Heart left ventricle (tissue), 13 donors: ENCODE results near the gene TMED8.

ENCODE experiments used
- CTCF ChIP-seq, 12 donors: fragments of 200-600 bp; sonication (generic) in 4 of 12; IDR thresholded peaks; one replicate each; pipeline versions ENCODE4 v1.5.0 to v1.8.0; 2018 to 2022; ENCODE audit warnings: antibody characterized with exemption in 12 of 12, mild to moderate bottlenecking in 5 of 12
- POLR2A ChIP-seq, 2 donors: fragments of 450-650 bp; IDR thresholded peaks; one replicate each; pipeline ENCODE4 v1.6.1; 2017; ENCODE audit warnings: antibody characterized with exemption in 2 of 2, mild to moderate bottlenecking in 2 of 2, moderate library complexity in 2 of 2
- donor health status: ischemic (EF 13 %, LVEDD 7.1; RV severe dilation, severe dysfunction).
- donor health status: DM: no; HTN: yes; CAD: no.
- donor health status: DM: no; HTN: no; CAD: no.
- donor health status: ischemic (EF 25% LVEDD 6.9; RV normal size, moderate dysfunction).
- donor health status: ischemic (EF 25% LVEDD 5.7; RV mildly dilated, moderate dysfunction).
- donor health status: ischemic (EF 35%, LVEDD 5.7; RV mildly dilated, moderate dysfunction).
- donor health status: nonischemic (EF 11% LVEDD 7.7; RV severe dilation, severe dysfunction).
- donor health status: DM: yes; HTN: yes; CAD: no.
- donor health status: PGD.
- donor health status: ischemic (EF 29% LVEDD 5.4; RV normal size, mild dysfunction).
- donor health status: nonischemic (EF 23%, LVEDD 6.1; RV moderate dilation, normal function).

GRCh38 chr14:77322951-77323350, 53.9 kb downstream of the TMED8 start:
- TF ChIP-seq POLR2A (IDR thresholded peaks at IDR 0.05) (no peak), CTCF (IDR thresholded peaks at IDR 0.05) (no peak)
